Lower leg skin (tissue), 4 donors: ENCODE data around the gene SFMBT2. TPM values are rescaled to one million over a fixed set of nuclear protein-coding genes. Genes with fewer than 3 reads are reported as not detected.

ENCODE experiments used
- DNase-seq, 2 donors: peaks; one replicate each; pipeline ENCODE4 v3.0.0-alpha.2; 2019; ENCODE audit warnings: low spot score in 2 of 2
- H3K4me3 ChIP-seq: fragments of 200-600 bp; sonication (generic); 2 replicates; pipeline ENCODE4 v1.5.1; 2017; ENCODE audit warnings: mild to moderate bottlenecking, low read depth; ENCODE audit not compliant: poor library complexity, severe bottlenecking
- POLR2A ChIP-seq, 2 donors: fragments of 450-650 bp; IDR thresholded peaks; one replicate each; pipeline ENCODE4 v1.6.1; 2016 to 2017; ENCODE audit warnings: antibody characterized with exemption in 2 of 2, mild to moderate bottlenecking in 1 of 2, moderate library complexity in 1 of 2
- WGBS, 2 donors: methylation state at CpG; one replicate each; pipeline ENCODE4 v1.1.5; 2018; 5-methylcytosine and 5-hydroxymethylcytosine counted together
- intact Hi-C: fragments of 100-400 bp; cut with DNase I; formaldehyde crosslinking; loops from one replicate; pipeline ENCODE4 v1.15.0; 2023; ENCODE audit warnings: low total_unique reads
- total RNA-seq, 4 donors: library from RNA; depleted of rRNA; stranded (reverse); fragments of >200 nt; gene quantifications; one replicate each; pipeline ENCODE4 v1.1.0, GENCODE V29; 2016
- TF ChIP-seq, protein P1 (sequence below), 3 donors: fragments of 450-650 bp; IDR thresholded peaks; one replicate each; pipeline ENCODE4 v1.5.1; 2016; ENCODE audit warnings: antibody characterized with exemption in 3 of 3, mild to moderate bottlenecking in 3 of 3, moderate library complexity in 2 of 3

Gene SFMBT2
- total RNA-seq, 4 donors from 2014 or later, result 0.42 to 3.3 (median 1.9) TPM

DNA sequence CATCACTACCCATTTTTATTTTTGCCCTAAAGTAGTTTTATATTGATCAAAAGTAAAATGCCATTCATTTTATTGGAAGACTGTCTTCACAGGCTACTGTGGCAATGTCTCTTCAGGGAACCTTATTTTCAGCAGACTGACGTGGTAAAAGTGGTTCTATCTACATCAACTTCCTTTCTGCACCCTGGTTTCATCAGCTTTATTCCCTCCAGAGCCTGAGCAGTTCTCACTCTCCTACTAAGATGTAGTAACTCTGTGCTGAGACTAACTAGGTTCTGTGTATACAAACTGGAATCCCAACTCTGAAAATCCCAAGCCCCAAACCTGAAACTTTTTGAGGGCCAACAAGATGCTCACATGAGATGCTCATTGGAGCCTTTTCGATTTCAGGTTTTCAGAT is 155.3 kb downstream of the SFMBT2 start:
- DNase-seq, result no peak
- TF ChIP-seq POLR2A (IDR thresholded peaks at IDR 0.05), result no peak
- TF ChIP-seq, protein P1, sequence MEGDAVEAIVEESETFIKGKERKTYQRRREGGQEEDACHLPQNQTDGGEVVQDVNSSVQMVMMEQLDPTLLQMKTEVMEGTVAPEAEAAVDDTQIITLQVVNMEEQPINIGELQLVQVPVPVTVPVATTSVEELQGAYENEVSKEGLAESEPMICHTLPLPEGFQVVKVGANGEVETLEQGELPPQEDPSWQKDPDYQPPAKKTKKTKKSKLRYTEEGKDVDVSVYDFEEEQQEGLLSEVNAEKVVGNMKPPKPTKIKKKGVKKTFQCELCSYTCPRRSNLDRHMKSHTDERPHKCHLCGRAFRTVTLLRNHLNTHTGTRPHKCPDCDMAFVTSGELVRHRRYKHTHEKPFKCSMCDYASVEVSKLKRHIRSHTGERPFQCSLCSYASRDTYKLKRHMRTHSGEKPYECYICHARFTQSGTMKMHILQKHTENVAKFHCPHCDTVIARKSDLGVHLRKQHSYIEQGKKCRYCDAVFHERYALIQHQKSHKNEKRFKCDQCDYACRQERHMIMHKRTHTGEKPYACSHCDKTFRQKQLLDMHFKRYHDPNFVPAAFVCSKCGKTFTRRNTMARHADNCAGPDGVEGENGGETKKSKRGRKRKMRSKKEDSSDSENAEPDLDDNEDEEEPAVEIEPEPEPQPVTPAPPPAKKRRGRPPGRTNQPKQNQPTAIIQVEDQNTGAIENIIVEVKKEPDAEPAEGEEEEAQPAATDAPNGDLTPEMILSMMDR (IDR thresholded peaks at IDR 0.05), result no peak
- intact Hi-C loops, result no loop called here
- WGBS, 2 donors, result 77 to 81% methylated on average over 2 of the region's 2 CpGs
- no peak overlapping the region for H3K4me3 ChIP-seq

DNA sequence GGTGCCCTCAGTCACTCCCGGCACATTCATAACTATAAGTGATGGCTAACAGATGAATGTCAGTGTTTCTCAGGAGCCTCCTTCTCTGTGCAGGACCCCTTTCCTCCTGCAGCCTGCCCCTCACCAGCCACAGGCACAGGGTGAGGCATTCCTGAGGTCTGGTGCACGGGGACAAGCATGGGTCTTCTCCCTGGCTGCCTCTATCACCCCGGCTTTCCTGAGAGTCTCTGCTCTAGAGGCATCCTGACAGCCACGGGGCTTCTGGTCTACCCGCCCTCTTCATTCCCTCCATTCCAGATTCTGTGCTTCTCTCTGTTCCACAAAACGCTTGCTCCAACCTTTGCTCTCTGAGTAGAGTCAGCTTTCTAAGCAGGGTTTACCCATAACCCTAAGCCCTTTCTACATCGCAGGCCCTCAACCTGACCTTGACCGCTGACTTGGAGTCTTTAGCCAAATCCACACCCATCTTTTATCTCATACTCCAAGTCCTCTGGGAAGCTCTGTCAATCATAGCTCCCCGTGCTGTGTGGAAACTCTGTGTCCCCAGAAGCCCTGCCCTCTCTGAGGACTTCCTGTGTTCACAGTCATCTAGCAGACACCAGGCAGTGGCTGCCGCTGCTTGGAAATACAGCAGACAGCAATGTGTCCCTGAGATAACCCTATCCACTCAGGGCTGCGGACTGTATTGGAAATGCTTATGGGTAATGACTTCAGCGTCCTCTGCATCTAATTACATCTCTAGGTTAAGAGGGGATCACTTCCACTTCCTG is 159.0 kb downstream of the SFMBT2 start:
- no peak overlapping the region for H3K4me3 ChIP-seq
- intact Hi-C loops, result no loop called here
- WGBS, 2 donors, result 86 to 87% methylated on average over 11 of the region's 12 CpGs
- TF ChIP-seq POLR2A (IDR thresholded peaks at IDR 0.05), result no peak
- TF ChIP-seq, protein P1 (IDR thresholded peaks at IDR 0.05), result no peak
- DNase-seq, result no peak

DNA sequence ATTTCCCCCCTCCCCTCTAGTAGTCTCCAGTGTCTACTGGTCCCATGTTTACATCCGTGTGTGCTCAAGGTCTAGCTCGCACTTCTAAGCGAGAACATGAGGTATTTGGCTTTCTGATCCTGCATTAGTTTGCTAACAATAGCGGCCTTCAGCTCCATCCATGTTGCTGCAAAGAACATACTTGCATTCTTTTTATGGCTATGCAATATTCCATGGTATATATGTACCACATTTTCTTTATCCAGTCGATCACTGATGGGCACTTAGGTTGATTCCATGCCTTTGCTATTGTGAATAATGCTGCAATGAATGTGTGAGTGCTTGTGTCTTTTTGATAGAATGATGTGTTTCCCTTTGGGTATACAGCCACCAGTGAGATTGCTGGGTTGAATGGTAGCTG is 160.6 kb downstream of the SFMBT2 start:
- TF ChIP-seq, protein P1 (IDR thresholded peaks at IDR 0.05), result no peak
- no peak for TF ChIP-seq POLR2A (IDR thresholded peaks at IDR 0.05)
- intact Hi-C loops, result no loop called here
- 95 to 97% methylated on average over 5 of the region's 5 CpGs for WGBS, 2 donors
- H3K4me3 ChIP-seq, result no peak overlapping the region
- DNase-seq, result no peak

DNA sequence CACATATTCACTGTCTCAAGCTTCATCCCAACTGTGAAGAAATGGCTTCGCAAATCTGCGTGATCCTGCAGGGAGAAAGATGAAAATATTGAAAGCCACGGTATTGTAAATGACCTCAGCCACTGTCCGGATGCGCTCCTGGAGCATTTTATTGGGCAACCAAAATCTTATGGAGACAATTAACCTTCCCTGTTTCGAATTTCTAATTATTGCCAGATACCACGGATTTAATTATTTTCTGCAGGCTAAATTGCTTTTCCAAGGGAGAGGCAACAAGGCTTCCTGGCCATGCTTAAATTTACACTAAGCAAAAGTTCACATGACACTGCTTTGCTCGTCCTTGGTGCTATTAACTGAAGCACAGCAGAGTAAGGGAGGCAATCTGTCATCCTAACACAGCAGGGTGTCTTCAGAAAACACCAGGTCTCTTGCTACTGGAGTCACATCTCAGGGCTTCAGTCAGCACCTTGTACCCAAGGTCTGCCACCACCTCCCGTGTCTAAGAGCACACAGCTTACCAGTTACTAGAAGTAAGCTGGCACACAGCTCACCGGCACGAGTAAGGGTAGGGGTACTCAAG is 162.2 kb downstream of the SFMBT2 start:
- WGBS, 2 donors, result 76 to 81% methylated on average over 11 of the region's 11 CpGs
- no peak overlapping the region for H3K4me3 ChIP-seq
- no peak for DNase-seq
- intact Hi-C loops, result no loop called here
- no peak for TF ChIP-seq POLR2A (IDR thresholded peaks at IDR 0.05)
- TF ChIP-seq, protein P1 (IDR thresholded peaks at IDR 0.05), result no peak

DNA sequence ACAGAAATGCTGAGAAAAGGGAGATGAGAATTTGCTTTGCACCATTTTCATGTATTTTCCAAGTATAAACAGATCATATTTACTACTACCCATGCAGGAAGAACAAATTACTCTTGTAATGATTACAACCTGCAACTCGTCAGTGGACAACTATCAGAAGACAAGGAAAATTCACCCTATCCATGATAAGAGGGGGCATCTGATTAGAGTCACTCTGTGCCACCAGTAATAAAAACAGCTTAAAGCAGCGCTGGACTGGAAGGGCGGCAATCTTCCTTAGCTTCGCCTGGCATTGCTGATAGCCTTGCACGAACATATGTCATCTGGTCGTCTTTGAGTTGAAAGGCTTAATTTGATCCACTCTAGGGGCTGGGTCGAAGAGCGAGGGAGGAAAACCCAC is 162.7 kb downstream of the SFMBT2 start:
- TF ChIP-seq, protein P1 (IDR thresholded peaks at IDR 0.05), result no peak
- TF ChIP-seq POLR2A (IDR thresholded peaks at IDR 0.05), result no peak
- intact Hi-C loops, result no loop called here
- 77 to 92% methylated on average over 8 of the region's 8 CpGs for WGBS, 2 donors
- no peak for DNase-seq
- H3K4me3 ChIP-seq, result no peak overlapping the region
